Renal cortical epithelial cell (primary cell): ENCODE results near the gene RNF225. TPM values are rescaled to one million over a fixed set of nuclear protein-coding genes. Genes with fewer than 3 reads are reported as not detected.
A peak's percentile ranks its signal among the peaks of the same experiment; 100 is the strongest.
"Not testable (repeated sequence)": the region's sequence is repeated elsewhere in the genome, so short reads cannot be mapped to it uniquely, and the experiment has no call there.

ENCODE experiments used
- DNase-seq: peaks from one replicate; pipeline ENCODE4 v3.0.0-alpha.2; 2011; ENCODE audit warnings: low read depth
- total RNA-seq: library from RNA; depleted of rRNA; stranded (reverse); fragments of >200 nt; gene quantifications from 2 replicates; pipeline ENCODE4 v1.2.3, GENCODE V29; 2014

Gene RNF225
- total RNA-seq, 1 donor from 2014 or later: not detected

GRCh38 chr19:58362272-58362994, 33.0 kb upstream of the RNF225 start, which contains the start of gene ZNF497:
ZNF497 (minus strand) TSS chr19:58362751; CDS start chr19:58357635, 5,116 bp downstream.
- DNase-seq: peak; percentile 86

- no peak for DNase-seq
Measured at GRCh38 chr19:58364146-58364545, 31.3 kb upstream of the RNF225 start.

GRCh38 chr19:58366585-58367430, 28.6 kb upstream of the RNF225 start:
- DNase-seq: no peak

GRCh38 chr19:58367698-58368454, 27.6 kb upstream of the RNF225 start:
- DNase-seq: no peak

GRCh38 chr19:58368561-58369360, 26.7 kb upstream of the RNF225 start:
- DNase-seq: no peak

- DNase-seq: no peak
Measured at GRCh38 chr19:58372311-58373133, 22.9 kb upstream of the RNF225 start.

GRCh38 chr19:58374200-58374599, 21.3 kb upstream of the RNF225 start:
- peak; percentile 6 for DNase-seq

GRCh38 chr19:58376724-58377123, 18.7 kb upstream of the RNF225 start:
- DNase-seq: not testable (repeated sequence)

GRCh38 chr19:58379246-58379645, 16.2 kb upstream of the RNF225 start:
- no peak for DNase-seq

- no peak for DNase-seq
Measured at GRCh38 chr19:58380037-58380661, 15.3 kb upstream of the RNF225 start.

- peak; percentile 100 for DNase-seq
Measured at GRCh38 chr19:58380662-58381459, 14.6 kb upstream of the RNF225 start, which contains the start of gene ZNF837. ZNF837 (minus strand) TSS chr19:58381030; CDS start chr19:58369332, 11,698 bp downstream.

- no peak for DNase-seq
Measured at GRCh38 chr19:58381460-58382212, 13.8 kb upstream of the RNF225 start.

GRCh38 chr19:58382997-58383603, 12.4 kb upstream of the RNF225 start:
- DNase-seq: no peak

GRCh38 chr19:58385313-58385890, 10.1 kb upstream of the RNF225 start:
- DNase-seq: no peak

GRCh38 chr19:58385891-58386575, 9.4 kb upstream of the RNF225 start:
- DNase-seq: no peak

GRCh38 chr19:58386576-58387337, 8.7 kb upstream of the RNF225 start, which contains the start of gene RPS5:
RPS5 (plus strand) TSS chr19:58387269; CDS start chr19:58388138, 869 bp downstream.
- peak; percentile 98 for DNase-seq
